ENCODE results near the gene EYS.

DNA sequence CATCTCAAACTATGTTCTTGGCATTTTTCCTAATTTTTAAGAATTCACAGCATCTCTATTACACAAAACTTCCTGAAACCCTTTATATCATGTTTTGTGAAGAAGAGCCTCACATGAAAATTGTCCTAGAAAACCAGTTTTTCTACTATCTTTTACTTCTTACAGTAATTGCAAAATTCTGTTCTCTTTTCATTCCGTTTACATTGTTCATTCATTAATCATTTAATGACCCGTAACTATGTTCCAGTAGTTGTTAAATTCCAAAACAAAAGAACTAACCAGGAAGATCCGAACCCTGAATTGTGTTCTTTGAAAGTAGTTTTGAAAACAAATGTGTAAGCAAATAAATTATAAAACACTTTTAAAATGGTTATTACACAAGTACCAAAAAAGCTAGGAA is 597.0 kb downstream of the EYS start:
- TF ChIP-seq, protein P1, sequence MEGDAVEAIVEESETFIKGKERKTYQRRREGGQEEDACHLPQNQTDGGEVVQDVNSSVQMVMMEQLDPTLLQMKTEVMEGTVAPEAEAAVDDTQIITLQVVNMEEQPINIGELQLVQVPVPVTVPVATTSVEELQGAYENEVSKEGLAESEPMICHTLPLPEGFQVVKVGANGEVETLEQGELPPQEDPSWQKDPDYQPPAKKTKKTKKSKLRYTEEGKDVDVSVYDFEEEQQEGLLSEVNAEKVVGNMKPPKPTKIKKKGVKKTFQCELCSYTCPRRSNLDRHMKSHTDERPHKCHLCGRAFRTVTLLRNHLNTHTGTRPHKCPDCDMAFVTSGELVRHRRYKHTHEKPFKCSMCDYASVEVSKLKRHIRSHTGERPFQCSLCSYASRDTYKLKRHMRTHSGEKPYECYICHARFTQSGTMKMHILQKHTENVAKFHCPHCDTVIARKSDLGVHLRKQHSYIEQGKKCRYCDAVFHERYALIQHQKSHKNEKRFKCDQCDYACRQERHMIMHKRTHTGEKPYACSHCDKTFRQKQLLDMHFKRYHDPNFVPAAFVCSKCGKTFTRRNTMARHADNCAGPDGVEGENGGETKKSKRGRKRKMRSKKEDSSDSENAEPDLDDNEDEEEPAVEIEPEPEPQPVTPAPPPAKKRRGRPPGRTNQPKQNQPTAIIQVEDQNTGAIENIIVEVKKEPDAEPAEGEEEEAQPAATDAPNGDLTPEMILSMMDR (conservative IDR thresholded peaks at IDR 0.05; ENCODE audit: low read length), result no peak
- TF ChIP-seq EZH2phosphoT487 (IDR thresholded peaks at IDR 0.05; ENCODE audit: borderline replicate concordance), result no peak

Measured in Loucy (cell line).